Calu3 (cell line): ENCODE results near the gene ALKBH6. TPM values are rescaled to one million over a fixed set of nuclear protein-coding genes. Genes with fewer than 3 reads are reported as not detected.

ENCODE experiments used
- BruUV-seq: library from RNA; stranded (reverse); fragments of 400-500 nt; replicated peaks from 2 replicates; lab custom pipeline; 2021; lab: Mats Ljungman, UMichigan
- CTCF ChIA-PET: fragments of 300-600 bp; sonication (Branson Sonifier 250); formaldehyde crosslinking; loops from one replicate; lab custom pipeline; 2022; ENCODE audit warnings: antibody characterized with exemption; lab: Charles Lee
- DNase-seq: peaks from one replicate; pipeline ENCODE4 v3.0.0; 2022
- H3K27ac Mint-ChIP-seq: one replicate; pipeline ENCODE4 v1.8.0; 2022; ENCODE audit warnings: mixed read lengths; ENCODE audit not compliant: unreplicated experiment
- H3K27me3 Mint-ChIP-seq: one replicate; pipeline ENCODE4 v1.8.0; 2022; ENCODE audit warnings: mixed read lengths; ENCODE audit not compliant: unreplicated experiment
- H3K36me3 Mint-ChIP-seq: one replicate; pipeline ENCODE4 v1.8.0; 2022; ENCODE audit warnings: mild to moderate bottlenecking, moderate library complexity, mixed read lengths; ENCODE audit not compliant: insufficient read depth, unreplicated experiment
- H3K4me1 Mint-ChIP-seq: one replicate; pipeline ENCODE4 v1.8.0; 2022; ENCODE audit warnings: mild to moderate bottlenecking, low read depth, mixed read lengths; ENCODE audit not compliant: unreplicated experiment
- H3K4me3 Mint-ChIP-seq: one replicate; pipeline ENCODE4 v1.8.0; 2022; ENCODE audit warnings: mild to moderate bottlenecking, low read depth, moderate library complexity, mixed read lengths; ENCODE audit not compliant: unreplicated experiment
- H3K9me3 Mint-ChIP-seq: one replicate; pipeline ENCODE4 v1.8.0; 2022; ENCODE audit warnings: low read depth, mixed read lengths; ENCODE audit not compliant: unreplicated experiment
- intact Hi-C: fragments of 100-400 bp; cut with micrococcal nuclease; formaldehyde crosslinking; loops from one replicate; pipeline ENCODE4 v1.10.0; 2022; ENCODE audit not compliant: unreplicated experiment
- total RNA-seq: library from RNA; stranded (reverse); gene quantifications from 2 replicates; pipeline ENCODE4 v1.2.3, GENCODE V29; 2022
- TF ChIP-seq, protein P1 (sequence below): fragments of 200-600 bp; IDR thresholded peaks from one replicate; pipeline ENCODE4 v1.8.0; 2022; ENCODE audit warnings: antibody characterized with exemption; ENCODE audit not compliant: unreplicated experiment

Gene ALKBH6
- total RNA-seq, 1 experiment from 2014 or later = 56.7 TPM

DNA sequence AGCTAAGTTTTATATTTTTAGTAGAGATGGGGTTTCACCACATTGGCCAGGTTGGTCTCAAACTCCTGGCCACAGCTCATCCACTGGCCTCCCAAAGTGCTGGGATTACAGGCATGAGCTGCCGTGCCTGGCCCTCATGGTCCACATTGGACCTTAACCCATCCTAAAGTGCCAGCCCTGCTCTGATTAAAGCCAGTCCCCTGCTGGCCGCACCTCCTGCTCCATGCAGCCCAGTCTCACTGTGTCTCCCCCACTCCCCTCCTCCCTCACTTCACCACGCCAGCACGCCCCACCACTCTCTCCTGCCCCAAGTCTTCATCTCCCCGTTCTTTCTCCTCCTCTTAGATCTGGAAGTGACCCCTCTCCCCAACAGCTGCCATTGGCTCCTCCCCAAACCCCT lies 35.7 kb downstream of the ALKBH6 start:
- Mint-ChIP-seq H3K4me1 (no peaks in the 10 kb centered on the region), H3K27me3 (peaks cover 74% of the 10 kb centered on the region), H3K36me3 (no peaks in the 10 kb centered on the region), H3K4me3 (no peak overlapping the region), H3K27ac (no peak overlapping the region), H3K9me3 (no peaks in the 10 kb centered on the region)
- TF ChIP-seq, protein P1, sequence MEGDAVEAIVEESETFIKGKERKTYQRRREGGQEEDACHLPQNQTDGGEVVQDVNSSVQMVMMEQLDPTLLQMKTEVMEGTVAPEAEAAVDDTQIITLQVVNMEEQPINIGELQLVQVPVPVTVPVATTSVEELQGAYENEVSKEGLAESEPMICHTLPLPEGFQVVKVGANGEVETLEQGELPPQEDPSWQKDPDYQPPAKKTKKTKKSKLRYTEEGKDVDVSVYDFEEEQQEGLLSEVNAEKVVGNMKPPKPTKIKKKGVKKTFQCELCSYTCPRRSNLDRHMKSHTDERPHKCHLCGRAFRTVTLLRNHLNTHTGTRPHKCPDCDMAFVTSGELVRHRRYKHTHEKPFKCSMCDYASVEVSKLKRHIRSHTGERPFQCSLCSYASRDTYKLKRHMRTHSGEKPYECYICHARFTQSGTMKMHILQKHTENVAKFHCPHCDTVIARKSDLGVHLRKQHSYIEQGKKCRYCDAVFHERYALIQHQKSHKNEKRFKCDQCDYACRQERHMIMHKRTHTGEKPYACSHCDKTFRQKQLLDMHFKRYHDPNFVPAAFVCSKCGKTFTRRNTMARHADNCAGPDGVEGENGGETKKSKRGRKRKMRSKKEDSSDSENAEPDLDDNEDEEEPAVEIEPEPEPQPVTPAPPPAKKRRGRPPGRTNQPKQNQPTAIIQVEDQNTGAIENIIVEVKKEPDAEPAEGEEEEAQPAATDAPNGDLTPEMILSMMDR = no peak
- CTCF ChIA-PET = interaction anchor here (2.0 kb wide), 1 partner anchor 11 kb away, joined by 4 read pairs; no protein-coding TSS in a partner anchor
- no peak for DNase-seq
- no TSS peak for BruUV-seq
- intact Hi-C loops = no loop called here

DNA sequence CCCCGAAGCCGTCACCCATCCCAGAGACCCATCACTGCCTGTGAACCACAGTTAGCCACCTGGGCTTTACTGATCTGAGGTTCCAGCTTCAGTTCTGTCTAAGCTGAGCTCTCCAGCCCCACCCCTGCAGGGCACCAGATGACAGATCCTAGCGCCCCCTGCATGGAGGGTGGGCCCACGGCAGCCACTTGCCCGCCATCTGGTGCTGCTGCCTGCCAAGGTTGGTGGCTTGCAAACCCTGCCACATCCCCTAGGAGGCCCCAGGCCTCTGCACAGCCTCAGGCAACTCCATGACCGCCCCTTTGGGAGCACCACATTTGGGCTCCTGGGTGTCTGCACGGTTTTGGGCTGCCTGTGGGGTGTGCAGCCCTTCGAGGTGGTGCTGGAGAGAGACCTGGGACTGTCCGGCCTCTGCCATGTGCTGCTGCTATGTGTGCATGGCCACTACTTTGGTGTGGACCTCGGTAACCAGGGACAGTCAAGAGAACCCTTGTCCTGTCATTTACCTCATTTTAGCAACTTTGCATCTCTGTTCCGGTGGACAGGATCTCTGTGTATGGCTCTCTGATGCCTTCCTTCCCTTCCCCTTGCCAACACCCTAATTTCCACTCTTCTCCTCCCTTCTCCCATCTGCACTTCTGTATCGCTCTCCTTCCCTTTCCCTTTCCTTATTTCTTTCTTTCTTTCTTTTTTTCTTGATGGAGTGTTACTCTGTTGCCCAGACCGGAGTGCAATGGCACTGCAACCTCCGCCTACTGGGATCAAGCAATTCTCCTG lies 36.4 kb downstream of the ALKBH6 start:
- Mint-ChIP-seq H3K4me3 (no peak overlapping the region), H3K27ac (no peak overlapping the region), H3K9me3 (no peaks in the 10 kb centered on the region), H3K27me3 (peaks cover 74% of the 10 kb centered on the region), H3K4me1 (no peaks in the 10 kb centered on the region), H3K36me3 (no peaks in the 10 kb centered on the region)
- BruUV-seq = no TSS peak
- CTCF ChIA-PET = interaction anchor here (2.0 kb wide), 1 partner anchor 11 kb away, joined by 4 read pairs; no protein-coding TSS in a partner anchor
- intact Hi-C loops = no loop called here
- peak; percentile 37 for DNase-seq
- TF ChIP-seq, protein P1 = no peak

DNA sequence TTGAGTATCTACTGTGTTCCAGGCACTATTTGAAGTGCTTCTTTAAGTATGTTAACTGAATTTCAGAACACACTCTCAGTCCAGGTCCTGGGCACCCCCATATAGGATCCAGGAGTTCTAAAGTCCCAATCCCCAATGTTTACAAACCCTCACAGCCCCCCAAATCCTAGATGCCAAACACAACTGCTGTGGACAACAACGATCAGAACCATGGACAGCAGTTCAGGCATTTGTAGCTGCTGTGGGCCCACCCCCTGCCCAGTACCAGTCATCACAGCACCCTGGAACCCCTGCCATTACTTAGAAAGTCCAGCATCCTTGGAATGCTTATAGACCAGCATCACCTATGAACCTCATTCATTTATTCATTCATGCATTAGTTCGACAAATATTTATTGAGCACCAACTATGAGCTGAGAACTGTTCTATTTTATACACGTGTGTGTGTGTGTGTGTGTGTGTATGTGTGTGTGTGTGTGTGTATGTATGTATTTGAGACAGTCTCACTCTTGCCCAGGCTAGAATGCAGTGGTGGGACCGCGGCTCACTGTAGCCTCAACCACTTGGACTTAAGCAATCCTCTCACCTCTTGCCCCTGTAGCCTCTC lies 38.3 kb downstream of the ALKBH6 start:
- BruUV-seq = no TSS peak
- Mint-ChIP-seq H3K36me3 (no peaks in the 10 kb centered on the region), H3K27ac (no peak overlapping the region), H3K9me3 (no peaks in the 10 kb centered on the region), H3K4me1 (no peaks in the 10 kb centered on the region), H3K4me3 (no peak overlapping the region), H3K27me3 (peaks cover 74% of the 10 kb centered on the region)
- CTCF ChIA-PET = interaction anchor here (0.6 kb wide), 1 partner anchor 378 kb away, joined by 8 read pairs; no protein-coding TSS in a partner anchor
- TF ChIP-seq, protein P1 = no peak
- intact Hi-C loops = no loop called here
- peak; percentile 25 for DNase-seq

DNA sequence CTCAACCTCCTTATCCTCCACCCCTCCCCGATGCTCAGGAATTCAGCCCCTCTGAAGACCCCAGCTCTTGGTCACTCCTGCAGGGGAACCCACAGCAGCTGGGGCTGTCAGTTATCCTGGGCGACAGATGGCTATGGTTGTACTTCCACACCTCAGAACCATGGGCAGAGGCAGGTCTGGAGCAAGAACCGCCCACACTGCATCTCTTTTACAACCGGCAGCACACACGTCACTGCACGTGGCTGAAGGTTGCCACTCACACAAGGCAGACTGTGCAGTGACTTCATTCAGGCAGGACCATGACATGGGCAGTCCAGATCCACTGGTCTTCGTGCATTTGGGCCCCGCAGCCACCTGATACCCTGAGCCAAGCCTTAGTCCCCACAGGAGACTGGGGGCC lies 40.5 kb downstream of the ALKBH6 start:
- no peak overlapping the region for H3K27ac Mint-ChIP-seq

More for the DNA sequence above, 40.5 kb downstream of the ALKBH6 start:
- DNase-seq = no peak
- TF ChIP-seq, protein P1 = no peak
- no peaks in the 10 kb centered on the region for H3K36me3 Mint-ChIP-seq
- H3K9me3 Mint-ChIP-seq = no peaks in the 10 kb centered on the region
- no TSS peak for BruUV-seq
- peaks cover 8% of the 10 kb centered on the region for H3K4me1 Mint-ChIP-seq
- CTCF ChIA-PET = no interaction called here
- peaks cover 79% of the 10 kb centered on the region for H3K27me3 Mint-ChIP-seq
- intact Hi-C loops = no loop called here
- H3K4me3 Mint-ChIP-seq = no peak overlapping the region
